NCI-H2227 (cell line): ENCODE results near the gene DUSP9.

Experiments
- DNase-seq: peaks from one replicate; lab custom pipeline; 2025; ENCODE audit not compliant: unreplicated experiment; lab: John Stamatoyannopoulos, UW

DUSP9 gene

GRCh38 chrX:153647461-153648357, 706 bp downstream of the DUSP9 start:
- DNase-seq, result no peak

GRCh38 chrX:153648358-153649177, 1.6 kb downstream of the DUSP9 start:
- DNase-seq, result no peak

DNA sequence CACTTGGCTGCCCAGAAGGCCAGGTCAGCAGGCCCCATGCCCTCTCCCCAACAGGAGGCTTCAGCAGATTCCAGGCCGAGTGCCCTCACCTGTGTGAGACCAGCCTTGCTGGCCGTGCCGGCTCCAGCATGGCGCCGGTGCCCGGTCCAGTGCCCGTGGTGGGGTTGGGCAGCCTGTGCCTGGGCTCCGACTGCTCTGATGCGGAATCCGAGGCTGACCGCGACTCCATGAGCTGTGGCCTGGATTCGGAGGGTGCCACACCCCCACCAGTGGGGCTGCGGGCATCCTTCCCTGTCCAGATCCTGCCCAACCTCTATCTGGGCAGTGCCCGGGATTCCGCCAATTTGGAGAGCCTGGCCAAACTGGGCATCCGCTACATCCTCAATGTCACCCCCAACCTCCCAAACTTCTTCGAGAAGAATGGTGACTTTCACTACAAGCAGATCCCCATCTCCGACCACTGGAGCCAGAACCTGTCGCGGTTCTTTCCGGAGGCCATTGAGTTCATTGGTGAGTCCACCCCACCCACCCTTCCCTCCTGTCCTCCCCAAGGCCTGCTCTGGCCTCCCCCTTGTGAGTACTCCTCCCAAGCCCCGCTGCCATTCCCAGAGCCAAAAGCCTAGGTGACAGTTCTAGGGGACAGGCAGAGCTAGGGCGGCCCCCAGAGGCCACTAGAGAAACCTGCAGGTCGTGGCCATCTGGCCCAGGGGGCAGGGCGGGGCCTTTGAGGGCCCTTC, 2.3 kb downstream of the DUSP9 start:
- no peak for DNase-seq

DNA sequence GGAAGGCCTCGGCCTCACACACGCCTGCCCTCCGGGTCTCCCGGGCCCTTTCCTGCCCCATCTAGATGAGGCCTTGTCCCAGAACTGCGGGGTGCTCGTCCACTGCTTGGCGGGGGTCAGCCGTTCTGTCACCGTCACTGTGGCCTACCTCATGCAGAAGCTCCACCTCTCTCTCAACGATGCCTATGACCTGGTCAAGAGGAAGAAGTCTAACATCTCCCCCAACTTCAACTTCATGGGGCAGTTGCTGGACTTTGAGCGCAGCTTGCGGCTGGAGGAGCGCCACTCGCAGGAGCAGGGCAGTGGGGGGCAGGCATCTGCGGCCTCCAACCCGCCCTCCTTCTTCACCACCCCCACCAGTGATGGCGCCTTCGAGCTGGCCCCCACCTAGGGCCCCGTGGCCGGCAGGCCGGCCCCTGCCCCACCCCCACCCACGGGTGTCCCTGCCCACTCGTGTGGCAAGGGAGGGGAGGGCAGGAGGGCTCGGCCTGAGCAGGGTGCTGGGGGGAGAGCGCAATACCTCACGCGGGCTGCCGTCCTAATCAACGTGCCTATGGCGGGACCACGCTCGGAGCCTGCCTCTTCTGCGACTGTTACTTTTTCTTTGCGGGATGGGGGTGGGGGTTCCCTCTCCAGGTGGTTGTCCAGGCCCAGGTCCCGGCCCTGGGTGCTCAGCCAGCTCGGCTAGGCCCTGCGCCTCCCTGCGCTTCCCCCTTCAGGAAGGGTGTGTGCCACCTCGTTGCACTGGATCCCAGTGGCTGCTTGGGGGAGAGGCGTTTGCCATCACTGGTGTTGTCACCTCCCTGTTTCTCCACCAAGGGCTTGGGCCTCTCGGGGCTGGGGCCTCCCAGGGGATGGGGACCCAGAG, 3.1 kb downstream of the DUSP9 start:
- DNase-seq, result no peak

GRCh38 chrX:153650959-153651358, 4.0 kb downstream of the DUSP9 start:
- no peak for DNase-seq

GRCh38 chrX:153651540-153652079, 4.6 kb downstream of the DUSP9 start:
- no peak for DNase-seq

DNA sequence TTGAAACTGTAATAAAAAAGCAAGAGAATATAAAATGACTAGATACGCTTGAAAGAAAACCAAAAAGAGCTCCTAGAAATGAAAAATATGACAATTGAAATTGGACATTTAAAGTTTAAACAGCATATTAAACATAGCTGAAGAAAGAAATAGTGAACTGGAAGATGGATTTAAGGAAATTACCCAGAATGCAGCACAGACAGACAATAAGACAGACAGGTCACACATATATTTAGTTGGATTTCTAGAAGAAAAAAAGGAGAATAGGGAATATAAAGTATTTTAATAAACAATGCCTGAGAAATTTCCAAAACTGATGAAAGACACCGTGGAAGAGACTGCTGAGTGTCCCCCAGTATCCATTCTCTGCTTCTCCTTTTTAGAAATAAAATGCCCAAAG, 6.6 kb downstream of the DUSP9 start:
- DNase-seq, result no peak

- no peak for DNase-seq
Observed at GRCh38 chrX:153657161-153657560, 10.2 kb downstream of the DUSP9 start.

DNA sequence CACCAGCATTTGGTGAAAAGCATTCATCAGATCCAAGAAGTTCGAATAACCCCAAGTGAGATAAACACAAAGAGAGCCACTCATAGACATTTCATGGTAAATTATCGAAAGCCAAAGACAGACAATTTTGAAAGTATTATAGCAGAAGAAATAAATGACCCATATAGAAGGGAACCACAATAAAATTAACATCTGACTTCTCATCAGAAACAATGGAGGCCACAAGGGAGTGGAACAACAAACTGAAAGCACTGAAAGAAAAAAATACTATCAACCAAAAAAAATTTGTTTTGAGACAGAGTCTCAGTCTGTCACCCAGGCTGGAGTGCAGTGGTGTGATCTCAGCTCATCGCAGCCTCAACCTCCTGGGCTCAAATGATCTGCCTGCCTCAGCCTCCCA, 12.3 kb downstream of the DUSP9 start:
- DNase-seq, result no peak

DNA sequence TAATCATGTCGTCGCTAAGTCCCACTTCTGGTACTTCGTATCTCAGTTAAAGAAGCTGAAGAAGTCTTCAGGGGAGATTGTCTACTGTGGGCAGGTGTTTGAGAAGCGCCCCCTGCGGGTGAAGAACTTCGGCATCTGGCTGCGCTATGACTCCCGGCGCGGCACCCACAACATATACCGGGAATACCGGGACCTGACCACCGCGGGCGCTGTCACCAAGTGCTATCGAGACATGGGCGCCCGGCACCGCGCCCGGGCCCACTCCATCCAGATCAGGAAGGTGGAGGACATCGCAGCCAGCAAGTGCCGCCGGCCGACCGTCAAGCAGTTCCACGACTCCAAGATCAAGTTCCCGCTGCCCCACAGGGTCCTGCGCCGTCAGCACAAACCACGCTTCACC, 15.3 kb downstream of the DUSP9 start:
- DNase-seq, result peak; percentile 56

GRCh38 chrX:153665726-153666306, 18.8 kb downstream of the DUSP9 start:
- no peak for DNase-seq

GRCh38 chrX:153667281-153667955, 20.4 kb downstream of the DUSP9 start:
- no peak for DNase-seq

- peak; percentile 78 for DNase-seq
Observed at GRCh38 chrX:153667956-153668396, 21.0 kb downstream of the DUSP9 start.

- DNase-seq, result no peak
Observed at GRCh38 chrX:153668423-153669173, 21.6 kb downstream of the DUSP9 start.

DNA sequence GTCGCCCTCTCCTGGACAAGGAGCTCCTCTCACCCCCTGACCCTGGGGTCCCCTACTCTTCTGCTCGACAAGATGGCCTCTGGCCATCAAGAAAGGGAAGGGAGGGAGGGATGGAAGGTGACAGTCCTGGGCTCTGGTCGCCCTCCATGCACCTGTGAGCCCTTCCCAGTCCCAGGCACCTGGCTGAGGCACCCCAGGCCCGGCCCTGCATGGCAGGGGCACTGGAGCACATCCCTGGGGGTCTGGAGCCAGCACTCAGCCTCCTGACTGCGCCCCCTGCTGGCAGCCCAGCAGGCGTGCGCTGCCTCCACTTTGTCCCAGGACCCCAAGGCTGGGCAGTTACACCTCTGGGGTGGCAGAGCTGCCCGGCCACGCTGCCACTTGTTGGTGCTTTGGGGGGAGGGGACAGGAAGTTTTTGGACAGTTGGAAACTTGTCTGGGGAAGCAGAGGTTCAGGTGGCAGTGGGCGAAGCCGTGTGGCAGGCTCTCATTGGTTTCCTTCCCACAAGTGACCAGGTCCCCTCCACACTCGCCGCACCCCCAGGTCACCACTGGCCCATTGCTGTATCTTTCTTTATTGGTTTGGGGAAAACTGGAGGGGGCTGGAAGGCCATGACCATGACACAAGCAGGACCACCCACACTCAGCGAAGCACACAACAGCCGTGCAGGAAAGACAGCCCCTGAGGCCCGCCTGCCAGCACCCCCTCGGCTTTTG, 22.3 kb downstream of the DUSP9 start:
- no peak for DNase-seq

DNA sequence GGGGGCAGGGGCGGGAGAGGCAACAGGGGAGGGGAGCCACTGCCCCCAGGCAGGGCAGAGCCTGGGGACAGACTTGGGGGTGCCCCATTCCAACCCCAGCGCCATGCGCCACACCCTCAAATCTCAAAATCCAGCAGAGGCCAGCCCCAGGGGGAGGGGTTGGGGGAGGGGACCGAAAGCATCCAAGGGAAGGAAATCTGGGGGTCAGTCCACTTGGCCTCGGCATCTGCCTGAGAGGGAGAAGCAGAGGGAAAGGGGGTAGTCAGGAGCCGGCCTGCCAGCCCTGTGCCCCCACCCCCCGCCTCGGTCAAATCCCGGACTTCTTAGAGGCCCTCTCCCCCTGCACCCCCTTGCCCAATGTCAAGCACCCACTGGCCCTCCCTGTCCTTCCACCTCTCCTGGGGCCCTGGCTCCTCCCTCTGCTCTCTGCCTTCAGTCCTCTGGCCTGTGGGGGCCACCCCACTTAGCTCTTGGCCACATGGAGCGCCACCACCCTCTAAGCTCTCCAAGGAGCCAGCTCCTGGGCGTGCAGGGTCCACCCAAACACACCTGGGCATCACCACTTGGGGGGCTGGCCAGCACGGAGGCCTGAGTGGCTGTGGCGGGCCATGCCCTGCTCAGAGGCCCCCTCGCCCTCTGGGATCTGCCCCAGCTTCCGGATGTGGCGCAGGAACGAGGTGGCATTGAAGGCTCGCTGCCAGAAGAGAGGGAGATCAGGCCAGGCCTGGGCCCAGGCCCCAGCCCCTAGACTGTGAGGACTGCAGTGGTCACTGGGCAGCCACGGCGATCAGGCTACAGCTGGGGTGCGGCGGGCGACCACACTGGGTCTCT, 23.1 kb downstream of the DUSP9 start:
- DNase-seq, result no peak
